Measurements from ENCODE around the gene NTN5. TPM values are rescaled to one million over a fixed set of nuclear protein-coding genes. Genes with fewer than 3 reads are reported as not detected.

Gene NTN5
- total RNA-seq, 1 experiment from 2014 or later = 0.55 TPM

DNA sequence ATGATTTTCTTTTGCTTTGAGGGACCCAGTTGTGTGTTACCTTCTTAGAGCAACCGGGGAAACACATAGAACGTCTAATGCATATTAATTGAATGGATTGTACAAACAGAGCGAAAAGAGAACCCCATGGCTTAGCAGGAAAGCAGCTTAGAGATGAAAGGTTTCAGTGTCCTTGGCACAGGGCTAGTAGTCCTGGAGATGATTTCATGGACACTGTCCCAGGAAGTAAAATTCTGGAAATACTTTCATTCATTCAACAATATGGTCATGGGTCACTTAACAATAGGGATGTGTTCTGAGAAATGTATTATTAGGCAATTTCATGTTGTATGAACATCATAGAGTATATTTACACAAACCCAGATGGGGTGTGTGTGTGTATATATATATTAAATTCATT, 13.3 kb upstream of the NTN5 start:
- Histone ChIP-seq H3K56ac (ENCODE audit: insufficient read length, low read depth, low read length) (no peak overlapping the region), H2BK120ac (ENCODE audit: low read depth, low read length, poor library complexity, severe bottlenecking) (no peak overlapping the region), H3K14ac (ENCODE audit: insufficient read depth, low read length) (no peak overlapping the region), H3K9ac (ENCODE audit: extremely low read depth, insufficient read length, low read length) (no peak overlapping the region), H3K79me2 (ENCODE audit: insufficient read depth, low read length) (no peaks in the 10 kb centered on the region), H2AFZ (ENCODE audit: low read length) (no peak overlapping the region), H2BK12ac (ENCODE audit: insufficient read length, low read depth, low read length) (no peak overlapping the region), H2BK15ac (ENCODE audit: low read depth, low read length) (no peak overlapping the region), H3K18ac (ENCODE audit: insufficient read length, low read depth, low read length) (no peak overlapping the region), H3K23me2 (ENCODE audit: insufficient read length, low read depth, low read length, poor library complexity, severe bottlenecking) (no peaks in the 10 kb centered on the region), H2AK5ac (ENCODE audit: insufficient read length, low read length) (no peak overlapping the region), H4K5ac (ENCODE audit: insufficient read length, low read depth, low read length) (no peak overlapping the region), H3T11ph (ENCODE audit: low read length) (no peak overlapping the region), H4K20me1 (ENCODE audit: control insufficient read depth, insufficient read depth, insufficient read length) (no peaks in the 10 kb centered on the region), H2BK20ac (ENCODE audit: low read depth, low read length, poor library complexity, severe bottlenecking) (no peak overlapping the region), H3K4me1 (ENCODE audit: insufficient read depth, low read length) (no peaks in the 10 kb centered on the region), H3K4me2 (ENCODE audit: insufficient read depth, insufficient read length, low read length) (no peak overlapping the region), H3K9me3 (ENCODE audit: control insufficient read depth, low read depth, low read length) (no peaks in the 10 kb centered on the region), H4K8ac (replicated peaks; ENCODE audit: insufficient read length, low read depth, low read length) (no peak overlapping the region), H4K91ac (ENCODE audit: insufficient read length, low read depth, low read length) (no peak overlapping the region), H3K79me1 (ENCODE audit: insufficient read depth, low read depth, low read length, poor library complexity, severe bottlenecking) (no peaks in the 10 kb centered on the region), H2BK5ac (ENCODE audit: insufficient read length, low read length) (no peak overlapping the region), H3K27me3 (ENCODE audit: insufficient read depth, low read length) (no peaks in the 10 kb centered on the region; the same call in 1 of the 2 replicates), H3K4ac (ENCODE audit: low read depth, low read length) (no peak overlapping the region), H3K23ac (ENCODE audit: insufficient read length, low read depth, low read length) (no peak overlapping the region), H3K27ac (ENCODE audit: insufficient read length, low read depth, low read length) (no peak overlapping the region)
- Mint-ChIP-seq H3K36me3 (ENCODE audit: insufficient read depth in 1 of 3, low read depth in 3 of 3) (no peaks in the 10 kb centered on the region; a peak in 1 of 7 replicates), H3K9me3 (no peaks in the 10 kb centered on the region), H3K4me3 (no peak overlapping the region), H3K4me1 (peaks cover 3 to 9% of the 10 kb centered on the region in 2 experiments), H3K27me3 (ENCODE audit: low read depth) (peaks cover 5% of the 10 kb centered on the region), H3K27ac (no peak overlapping the region)
- no peak for DNase-seq
- no CpG with 5 or more reads among the region's 3 CpGs for WGBS (ENCODE audit: extremely low coverage, insufficient read length, low lambda C conversion rate)
- TF ChIP-seq, protein P1, sequence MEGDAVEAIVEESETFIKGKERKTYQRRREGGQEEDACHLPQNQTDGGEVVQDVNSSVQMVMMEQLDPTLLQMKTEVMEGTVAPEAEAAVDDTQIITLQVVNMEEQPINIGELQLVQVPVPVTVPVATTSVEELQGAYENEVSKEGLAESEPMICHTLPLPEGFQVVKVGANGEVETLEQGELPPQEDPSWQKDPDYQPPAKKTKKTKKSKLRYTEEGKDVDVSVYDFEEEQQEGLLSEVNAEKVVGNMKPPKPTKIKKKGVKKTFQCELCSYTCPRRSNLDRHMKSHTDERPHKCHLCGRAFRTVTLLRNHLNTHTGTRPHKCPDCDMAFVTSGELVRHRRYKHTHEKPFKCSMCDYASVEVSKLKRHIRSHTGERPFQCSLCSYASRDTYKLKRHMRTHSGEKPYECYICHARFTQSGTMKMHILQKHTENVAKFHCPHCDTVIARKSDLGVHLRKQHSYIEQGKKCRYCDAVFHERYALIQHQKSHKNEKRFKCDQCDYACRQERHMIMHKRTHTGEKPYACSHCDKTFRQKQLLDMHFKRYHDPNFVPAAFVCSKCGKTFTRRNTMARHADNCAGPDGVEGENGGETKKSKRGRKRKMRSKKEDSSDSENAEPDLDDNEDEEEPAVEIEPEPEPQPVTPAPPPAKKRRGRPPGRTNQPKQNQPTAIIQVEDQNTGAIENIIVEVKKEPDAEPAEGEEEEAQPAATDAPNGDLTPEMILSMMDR (conservative IDR thresholded peaks at IDR 0.05) = no peak
